Hepatic stellate cell (primary cell): ENCODE data around the gene RRAD.

ENCODE experiments used
- DNase-seq: peaks from one replicate; pipeline ENCODE4 v3.0.0; 2011; ENCODE audit warnings: low spot score

The RRAD gene

GRCh38 chr16:66917741-66918140, 7.6 kb downstream of the RRAD start:
- no peak for DNase-seq

GRCh38 chr16:66916518-66916917, 8.8 kb downstream of the RRAD start:
- no peak for DNase-seq

DNA sequence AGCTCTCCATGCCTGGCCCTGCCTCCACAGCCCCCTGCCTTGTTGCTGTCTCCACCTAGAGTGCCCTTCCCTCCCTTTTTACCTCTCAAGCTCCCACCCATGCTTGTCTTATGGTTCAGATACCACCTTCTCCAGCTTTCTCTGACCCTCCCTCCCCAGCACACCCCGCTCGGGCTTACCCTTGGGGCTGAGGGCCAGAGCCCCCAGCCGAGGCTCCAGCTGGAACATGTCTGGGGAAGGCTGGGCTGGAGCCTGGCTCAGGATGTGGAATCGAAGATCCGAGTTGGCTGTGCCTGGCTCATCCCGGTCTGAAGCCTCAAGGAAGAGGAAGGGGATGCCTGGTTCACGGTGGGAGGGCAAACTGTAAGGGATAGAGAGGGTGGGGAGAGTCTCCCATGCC, 10.3 kb downstream of the RRAD start:
- DNase-seq = no peak

- DNase-seq = no peak
Observed at GRCh38 chr16:66914541-66914940, 10.8 kb downstream of the RRAD start.

GRCh38 chr16:66913711-66914110, 11.6 kb downstream of the RRAD start:
- DNase-seq = no peak

DNA sequence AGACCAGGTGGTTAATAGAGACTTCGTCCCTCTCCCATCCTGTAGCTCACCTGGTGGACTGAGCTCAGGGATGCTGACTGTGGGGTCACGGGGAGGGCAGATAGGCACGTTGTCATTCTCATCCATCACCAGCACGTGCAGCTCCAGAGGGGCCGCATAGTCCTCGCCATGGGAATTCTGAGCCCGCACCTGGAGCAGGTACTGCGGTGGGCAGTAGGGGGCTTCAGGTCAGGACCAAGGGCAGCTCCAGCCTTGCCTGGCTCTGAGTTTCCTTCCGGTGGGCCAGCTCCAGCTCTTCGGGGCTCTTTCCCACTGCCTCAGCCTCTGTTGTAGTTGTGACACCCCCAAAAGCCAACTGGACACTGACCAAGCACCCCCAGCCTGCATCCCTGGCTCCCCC, 12.3 kb downstream of the RRAD start:
- DNase-seq = no peak

- no peak for DNase-seq
Observed at GRCh38 chr16:66911801-66912200, 13.5 kb downstream of the RRAD start.

- DNase-seq = no peak
Observed at GRCh38 chr16:66911112-66911511, 14.2 kb downstream of the RRAD start.

GRCh38 chr16:66910175-66910940, 15.0 kb downstream of the RRAD start:
- DNase-seq = no peak

- DNase-seq = no peak
Observed at GRCh38 chr16:66908762-66909559, 16.4 kb downstream of the RRAD start.

DNA sequence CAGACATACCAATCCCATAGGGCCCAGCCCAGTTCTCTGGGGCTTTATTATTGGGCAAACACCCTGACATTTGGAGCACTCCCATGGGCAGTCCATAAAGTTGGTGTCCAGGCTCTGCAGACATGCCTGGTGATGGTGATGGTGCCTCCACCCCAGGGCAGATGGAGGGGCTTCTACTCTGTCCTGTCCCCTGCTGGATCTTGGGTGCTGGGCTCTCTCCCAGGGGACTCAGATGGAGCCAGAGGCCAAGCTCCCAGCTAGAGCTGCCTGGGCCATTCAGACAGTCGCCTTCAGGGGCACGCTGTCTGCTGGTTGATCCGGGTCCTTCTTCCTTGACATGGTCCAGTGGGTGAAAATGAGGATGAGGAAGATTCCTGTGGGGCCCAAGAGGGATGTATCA, 17.2 kb downstream of the RRAD start:
- DNase-seq = no peak

GRCh38 chr16:66906916-66907836, 18.2 kb downstream of the RRAD start:
- peak; percentile 1 for DNase-seq

GRCh38 chr16:66905633-66906539, 19.4 kb downstream of the RRAD start:
- DNase-seq = peak; percentile 11

GRCh38 chr16:66904846-66905632, 20.3 kb downstream of the RRAD start:
- DNase-seq = peak; percentile 86

DNA sequence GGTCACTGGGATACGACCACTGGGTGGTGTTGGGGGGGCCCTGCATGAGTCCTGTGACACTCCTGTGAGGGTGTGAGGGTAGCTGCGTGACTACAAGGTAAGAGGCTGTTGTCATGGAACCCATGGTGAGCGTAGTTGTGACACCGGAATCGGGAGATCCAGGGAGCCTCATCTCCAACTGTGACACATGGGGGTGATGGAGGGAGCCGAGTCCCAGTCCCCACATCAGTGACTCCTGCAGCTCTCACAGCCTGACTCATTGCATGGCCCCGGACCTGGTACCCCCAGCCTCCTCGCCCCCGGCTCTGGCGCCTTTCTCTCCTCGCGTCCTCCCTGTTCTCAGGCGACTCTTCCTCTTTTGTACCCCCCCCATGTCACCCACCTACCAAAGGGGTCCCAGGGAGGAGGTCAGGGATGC, 20.9 kb downstream of the RRAD start:
- no peak for DNase-seq

- DNase-seq = no peak
Observed at GRCh38 chr16:66903544-66904427, 21.5 kb downstream of the RRAD start.

DNA sequence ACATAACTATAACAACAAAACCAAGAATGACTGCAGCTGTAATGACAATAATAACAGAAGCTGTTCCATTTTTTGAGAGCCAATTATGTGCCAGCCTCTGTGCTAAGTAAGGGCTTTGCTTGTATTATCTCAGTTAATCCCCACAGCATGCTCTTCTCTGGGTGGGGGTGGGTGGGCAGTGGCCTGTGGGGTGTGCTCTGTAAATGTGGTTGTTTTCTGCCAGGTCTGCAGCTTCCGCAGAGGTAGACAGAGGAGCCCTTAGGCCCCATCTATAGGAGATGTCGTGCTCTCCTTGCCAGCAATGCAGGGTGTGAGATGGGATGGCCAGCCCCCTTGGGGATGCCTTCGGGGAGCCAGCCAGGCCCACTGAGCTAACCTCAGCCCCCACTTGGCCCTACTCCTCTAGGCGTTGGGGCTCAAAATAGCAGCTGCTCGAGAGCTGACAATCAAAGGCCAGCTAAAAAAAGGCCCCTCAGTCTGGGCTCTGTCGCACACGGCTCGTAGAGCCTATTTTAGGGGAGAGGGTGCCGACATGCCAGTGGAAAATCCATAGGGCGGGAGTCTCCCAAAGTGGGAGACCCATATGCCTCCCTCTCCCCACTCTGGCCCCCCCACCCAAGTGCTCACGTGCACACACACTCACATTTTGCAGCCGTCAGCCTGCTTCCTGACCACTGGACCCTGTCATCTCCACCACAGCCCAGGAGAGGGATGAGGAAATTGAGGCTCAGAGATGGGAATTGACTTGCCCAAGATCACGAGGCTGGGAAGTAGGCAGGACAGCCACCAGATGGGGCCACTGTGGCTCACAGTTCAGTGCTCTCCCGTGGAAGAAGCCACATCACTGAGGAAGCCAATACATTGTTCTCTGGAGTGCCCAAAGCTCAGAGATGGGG, 22.4 kb downstream of the RRAD start:
- no peak for DNase-seq

DNA sequence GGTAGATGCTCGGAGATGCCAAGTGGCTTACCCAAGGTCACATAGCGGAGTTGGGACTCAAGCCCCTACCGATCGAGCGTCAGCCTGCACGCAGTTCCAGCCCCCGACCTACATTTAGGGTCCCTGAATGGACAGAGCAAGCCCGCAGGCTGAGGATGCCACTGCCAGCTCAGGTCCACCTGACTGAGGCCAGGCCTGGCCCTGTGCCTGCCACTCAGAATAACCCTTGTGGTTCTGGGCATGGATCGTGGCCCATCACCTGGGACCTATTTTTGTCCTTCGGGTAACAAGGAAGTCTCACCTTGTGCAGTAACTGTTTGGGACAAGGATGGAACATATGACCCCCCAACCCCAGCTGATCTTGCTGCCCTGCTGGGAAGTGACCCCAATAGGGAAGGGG, 23.7 kb downstream of the RRAD start:
- DNase-seq = no peak
